Adrenal gland (tissue), 12 donors: ENCODE results near the gene PLCH2. TPM values are rescaled to one million over a fixed set of nuclear protein-coding genes. Genes with fewer than 3 reads are reported as not detected.
"Not testable (repeated sequence)": the region's sequence is repeated elsewhere in the genome, so short reads cannot be mapped to it uniquely, and the experiment has no call there.

Experiments used
- DNase-seq, 7 donors: peaks; one replicate each; pipeline ENCODE4 v3.0.0-alpha.2; 2019 to 2020
- H3K27ac ChIP-seq, 5 donors: fragments of 200-600 bp; sonication (generic) in 4 of 5; 1 replicate in 3 of 5; 2 replicates in 2 of 5; pipeline versions ENCODE4 v1.5.1 to v1.8.0; 2016 to 2020; ENCODE audit warnings: mild to moderate bottlenecking in 1 of 5
- H3K27me3 ChIP-seq: fragments of 200-600 bp; 2 replicates; pipeline ENCODE4 v1.8.0; 2021
- H3K36me3 ChIP-seq, 2 donors: fragments of 200-600 bp; replicated peaks in 1 of 2; 1 replicate in 1 of 2; 2 replicates in 1 of 2; pipeline versions ENCODE4 v1.5.1 to v1.8.0; 2018 to 2022
- H3K4me1 ChIP-seq, 2 donors: fragments of 200-600 bp; replicated peaks in 1 of 2; 1 replicate in 1 of 2; 2 replicates in 1 of 2; pipeline versions ENCODE4 v1.5.1 to v1.8.0; 2018 to 2021
- H3K4me3 ChIP-seq, 4 donors: fragments of 200-600 bp; sonication (generic) in 3 of 4; one replicate each; pipeline ENCODE4 v1.5.1; 2016 to 2018
- H3K9me3 ChIP-seq, 3 donors: fragments of 200-600 bp; sonication (generic) in 1 of 3; replicated peaks in 1 of 3; 1 replicate in 2 of 3; 2 replicates in 1 of 3; pipeline versions ENCODE4 v1.5.1 to v1.8.0; 2016 to 2021
- CTCF ChIP-seq, 6 experiments: fragments of 450-650 bp in 4 of 6; fragments of 200-600 bp in 2 of 6; sonication (generic) in 1 of 6; IDR thresholded peaks; 1 replicate in 5 of 6; 2 replicates in 1 of 6; pipeline versions ENCODE4 v1.5.1 to v1.8.0; 2016 to 2021; ENCODE audit warnings: antibody characterized with exemption in 6 of 6, mild to moderate bottlenecking in 2 of 6, moderate library complexity in 1 of 6
- POLR2A ChIP-seq, 2 donors: fragments of 450-650 bp; IDR thresholded peaks; one replicate each; pipeline ENCODE4 v1.6.1; 2017; ENCODE audit warnings: antibody characterized with exemption in 2 of 2, mild to moderate bottlenecking in 2 of 2, moderate library complexity in 1 of 2
- WGBS, 4 donors: extraction: QIAGEN DNeasy Blood & Tissue Kit in 2 of 4; methylation state at CpG; one replicate each; pipeline versions ENCODE4 v1.1.5 to v1.1.7; 2013 to 2017; 5-methylcytosine and 5-hydroxymethylcytosine counted together
- intact Hi-C, 2 donors: fragments of 100-400 bp; cut with DNase I; formaldehyde crosslinking; loops; one replicate each; pipeline versions ENCODE4 v1.14.1 to v1.15.0; 2022 to 2023
- polyA plus RNA-seq, 3 donors: library from polyadenylated mRNA; stranded (reverse); fragments of 200-250 nt in 2 of 3; fragments of 350-450 nt in 1 of 3; fragmentation: Illumina TruSeq in 1 of 3; extraction: RNeasy Lipid Tissue Mini Kit (QIAGEN cat#74804) in 1 of 3; gene quantifications; one replicate each; pipeline ENCODE4 v1.2.3, GENCODE V29; 2013 to 2014
- total RNA-seq, 9 donors: library from RNA; depleted of rRNA in 4 of 9; stranded (reverse); fragments of >200 nt in 4 of 9; fragments of 120-200 nt in 1 of 9; fragmentation: NEBNext Ultra II Directional in 1 of 9; extraction: Animal tissue kit (Norgen Biotek cat#: 25700) in 1 of 9; gene quantifications; one replicate each; pipeline versions ENCODE4 v1.1.0 to v1.2.4, GENCODE V29; 2013 to 2023
- donor health status: healthy with polysubstance abuse.
- donor health status: Bipolar disorder and iron deficiency.
- donor health status: DM: yes; HTN: yes; CAD: no.
- donor health status: DM: no; HTN: no; CAD: no.
- donor health status: DM: no; HTN: no; CAD: no.
- donor health status: DM: yes; HTN: yes; CAD: no.

The PLCH2 gene
- total and polyA plus RNA-seq, 12 donors: 0.22 to 66.3 (median 2.2) TPM; not detected in 1

GRCh38 chr1:2438038-2438437 is 38.1 kb upstream of the PLCH2 start:
- Histone ChIP-seq H3K27ac (no peak overlapping the region), H3K27me3 (peaks cover 20% of the 10 kb centered on the region), H3K4me3 (no peak overlapping the region), H3K9me3 (no peaks in the 10 kb centered on the region), H3K4me1 (no peaks in the 10 kb centered on the region), H3K36me3 (no peaks in the 10 kb centered on the region)
- TF ChIP-seq POLR2A (IDR thresholded peaks at IDR 0.05) (no peak), CTCF (IDR thresholded peaks at IDR 0.05) (no peak)
- 68 to 84% (median 83%) methylated on average over 14 to 15 of the region's 15 CpGs for WGBS, 4 donors
- no peak for DNase-seq
- intact Hi-C loops: loop anchor here in 1 of 2 donors (5.0 kb wide), 1 partner anchor 49 kb away; no protein-coding TSS in a partner anchor

- intact Hi-C loops: loop anchor here in 1 of 2 donors (5.0 kb wide), 1 partner anchor 49 kb away; no protein-coding TSS in a partner anchor
Observed at GRCh38 chr1:2438641-2439040, 37.4 kb upstream of the PLCH2 start.

GRCh38 chr1:2439369-2439768 is 36.7 kb upstream of the PLCH2 start:
- intact Hi-C loops: loop anchor here in 1 of 2 donors (5.0 kb wide), 1 partner anchor 48 kb away; no protein-coding TSS in a partner anchor
- Histone ChIP-seq H3K4me3 (no peak overlapping the region), H3K9me3 (no peaks in the 10 kb centered on the region), H3K36me3 (no peaks in the 10 kb centered on the region), H3K4me1 (no peaks in the 10 kb centered on the region), H3K27me3 (peaks cover 28% of the 10 kb centered on the region), H3K27ac (no peak overlapping the region)
- no peak for TF ChIP-seq POLR2A (IDR thresholded peaks at IDR 0.05)
- no peak for TF ChIP-seq CTCF (IDR thresholded peaks at IDR 0.05)
- no peak for DNase-seq
- WGBS, 4 donors: 63 to 71% (median 69%) methylated on average over 11 to 15 of the region's 15 CpGs

More at GRCh38 chr1:2438641-2439040, 37.4 kb upstream of the PLCH2 start:
- Histone ChIP-seq H3K27me3 (peaks cover 23% of the 10 kb centered on the region), H3K4me3 (no peak overlapping the region), H3K4me1 (no peaks in the 10 kb centered on the region), H3K27ac (no peak overlapping the region), H3K9me3 (no peaks in the 10 kb centered on the region), H3K36me3 (no peaks in the 10 kb centered on the region)
- 80 to 86% (median 83%) methylated on average over 5 to 14 of the region's 14 CpGs for WGBS, 4 donors
- DNase-seq: no peak
- no peak for TF ChIP-seq POLR2A (IDR thresholded peaks at IDR 0.05)
- TF ChIP-seq CTCF (IDR thresholded peaks at IDR 0.05): no peak

GRCh38 chr1:2440346-2440745 is 35.7 kb upstream of the PLCH2 start:
- intact Hi-C loops, H3K9me3 ChIP-seq, H3K4me1 ChIP-seq, H3K4me3 ChIP-seq, H3K36me3 ChIP-seq, DNase-seq, H3K27ac ChIP-seq: not testable (repeated sequence)
- peaks cover 35% of the 10 kb centered on the region for H3K27me3 ChIP-seq
- WGBS, 4 donors: 81 to 93% (median 92%) methylated on average over 18 to 23 of the region's 23 CpGs

- Histone ChIP-seq H3K4me1 (no peaks in the 10 kb centered on the region), H3K27ac (no peak overlapping the region), H3K27me3 (peaks cover 41% of the 10 kb centered on the region), H3K9me3 (no peaks in the 10 kb centered on the region), H3K4me3 (no peak overlapping the region), H3K36me3 (no peaks in the 10 kb centered on the region)
- peak in 1 of 7 donors; percentile 63 for DNase-seq
- TF ChIP-seq CTCF (IDR thresholded peaks at IDR 0.05): no peak
- no peak for TF ChIP-seq POLR2A (IDR thresholded peaks at IDR 0.05)
- intact Hi-C loops: no loop called here
- 0 to 69% (median 47%) methylated on average over 1 to 13 of the region's 13 CpGs for WGBS, 4 donors
Observed at GRCh38 chr1:2441746-2442145, 34.3 kb upstream of the PLCH2 start.
